ENCODE data around the gene SMTN. TPM values are rescaled to one million over a fixed set of nuclear protein-coding genes. Genes with fewer than 3 reads are reported as not detected.

SMTN gene
- total RNA-seq, 1 experiment from 2014 or later, result 145 TPM

DNA sequence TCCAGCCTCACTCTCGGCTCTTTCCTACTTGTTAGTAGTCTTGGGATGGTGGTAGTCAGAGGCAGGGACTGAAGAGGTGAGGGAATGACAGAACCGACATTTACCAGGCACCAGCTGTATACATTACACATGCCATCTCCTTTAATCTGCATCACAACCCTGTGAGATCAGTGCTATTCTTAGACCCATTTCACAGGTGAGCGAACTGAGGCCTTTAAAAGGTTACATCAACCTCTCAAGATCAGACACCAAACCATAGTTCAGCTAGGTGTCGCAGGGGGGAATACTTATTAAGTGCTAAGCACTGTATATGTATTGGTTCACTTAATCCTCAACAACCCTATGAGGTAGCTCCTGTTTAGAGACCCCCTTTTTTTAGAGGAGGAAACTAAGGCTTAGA, 53.6 kb downstream of the SMTN start:
- intact Hi-C loops (cut with micrococcal nuclease), result no loop called here
- no TSS peak for BruUV-seq (replicated peaks)
- ChIA-PET CTCF (no interaction called here), POLR2A (ENCODE audit: unreplicated experiment) (no interaction called here)
- Histone ChIP-seq H3K79me2 (ENCODE audit: low read length) (no peaks in the 10 kb centered on the region), H4K20me1 (ENCODE audit: low read length) (no peaks in the 10 kb centered on the region), H3K4me3 (ENCODE audit: low read length) (no peak overlapping the region), H3K9ac (ENCODE audit: low read length) (no peak overlapping the region), H3K36me3 (ENCODE audit: low read depth, low read length) (no peaks in the 10 kb centered on the region), H3K4me1 (ENCODE audit: insufficient read depth, low read length) (peaks cover 8% of the 10 kb centered on the region; the same call in 1 of the 2 replicates), H2AFZ (ENCODE audit: low read length) (no peak overlapping the region), H3K9me2 (replicated peaks; ENCODE audit: low read length) (no peaks in the 10 kb centered on the region), H3K27ac (ENCODE audit: low read length) (no peak overlapping the region), H3F3A (ENCODE audit: low read length, unreplicated experiment) (no peaks in the 10 kb centered on the region), H3K4me2 (ENCODE audit: low read length) (no peak overlapping the region), H3K27me3 (ENCODE audit: low read length) (no peaks in the 10 kb centered on the region), H3K9me3 (ENCODE audit: low read length) (no peaks in the 10 kb centered on the region)
- no peak for TF ChIP-seq EZH2phosphoT487 (IDR thresholded peaks at IDR 0.05; ENCODE audit: borderline replicate concordance, low read length)
- TF ChIP-seq, protein P1, sequence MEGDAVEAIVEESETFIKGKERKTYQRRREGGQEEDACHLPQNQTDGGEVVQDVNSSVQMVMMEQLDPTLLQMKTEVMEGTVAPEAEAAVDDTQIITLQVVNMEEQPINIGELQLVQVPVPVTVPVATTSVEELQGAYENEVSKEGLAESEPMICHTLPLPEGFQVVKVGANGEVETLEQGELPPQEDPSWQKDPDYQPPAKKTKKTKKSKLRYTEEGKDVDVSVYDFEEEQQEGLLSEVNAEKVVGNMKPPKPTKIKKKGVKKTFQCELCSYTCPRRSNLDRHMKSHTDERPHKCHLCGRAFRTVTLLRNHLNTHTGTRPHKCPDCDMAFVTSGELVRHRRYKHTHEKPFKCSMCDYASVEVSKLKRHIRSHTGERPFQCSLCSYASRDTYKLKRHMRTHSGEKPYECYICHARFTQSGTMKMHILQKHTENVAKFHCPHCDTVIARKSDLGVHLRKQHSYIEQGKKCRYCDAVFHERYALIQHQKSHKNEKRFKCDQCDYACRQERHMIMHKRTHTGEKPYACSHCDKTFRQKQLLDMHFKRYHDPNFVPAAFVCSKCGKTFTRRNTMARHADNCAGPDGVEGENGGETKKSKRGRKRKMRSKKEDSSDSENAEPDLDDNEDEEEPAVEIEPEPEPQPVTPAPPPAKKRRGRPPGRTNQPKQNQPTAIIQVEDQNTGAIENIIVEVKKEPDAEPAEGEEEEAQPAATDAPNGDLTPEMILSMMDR (conservative IDR thresholded peaks at IDR 0.05; ENCODE audit: low read depth, low read length), result no peak
- no peak for TF ChIP-seq EZH2 (IDR thresholded peaks at IDR 0.05; ENCODE audit: low read length, unreplicated experiment)
- DNase-seq (no peak), ATAC-seq (no peak)

DNA sequence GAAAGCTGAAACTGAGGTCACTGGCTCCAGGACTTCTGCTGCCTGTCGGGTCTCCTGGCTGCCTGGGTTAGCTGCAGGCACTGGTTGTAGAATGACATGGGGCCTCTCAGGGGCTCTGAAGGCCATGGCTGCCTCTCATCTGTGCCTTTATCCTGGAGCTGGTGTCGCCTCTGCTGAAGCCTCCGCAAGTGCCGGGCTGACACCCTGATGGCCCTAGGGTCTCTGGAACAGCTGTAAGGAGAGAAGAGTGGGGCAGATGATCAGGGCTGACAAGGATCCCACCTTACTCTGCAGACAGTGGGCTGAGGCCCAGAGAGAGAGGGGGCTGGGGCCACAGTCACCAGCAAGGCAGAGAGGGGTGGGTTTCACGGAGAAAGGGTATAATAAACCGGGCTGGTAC, 54.6 kb downstream of the SMTN start:
- no peak overlapping the region for H3K4me2 ChIP-seq (ENCODE audit: low read length)
- H3K27me3 ChIP-seq (ENCODE audit: low read length), result no peaks in the 10 kb centered on the region
- no peaks in the 10 kb centered on the region for H4K20me1 ChIP-seq (ENCODE audit: low read length)
- H3K4me3 ChIP-seq (ENCODE audit: low read length), result no peak overlapping the region
- intact Hi-C loops (cut with micrococcal nuclease), result no loop called here
- DNase-seq, result no peak
- H3K9me2 ChIP-seq (replicated peaks; ENCODE audit: low read length), result no peaks in the 10 kb centered on the region
- ChIA-PET POLR2A (ENCODE audit: unreplicated experiment) (no interaction called here), CTCF (no interaction called here)
- no peaks in the 10 kb centered on the region for H3F3A ChIP-seq (ENCODE audit: low read length, unreplicated experiment)
- BruUV-seq (replicated peaks), result no TSS peak
- H3K4me1 ChIP-seq (ENCODE audit: insufficient read depth, low read length), result peaks cover 8% of the 10 kb centered on the region; the same call in 1 of the 2 replicates
- no peak overlapping the region for H3K27ac ChIP-seq (ENCODE audit: low read length)
- H3K79me2 ChIP-seq (ENCODE audit: low read length), result no peaks in the 10 kb centered on the region
- H3K9me3 ChIP-seq (ENCODE audit: low read length), result no peaks in the 10 kb centered on the region
- TF ChIP-seq EZH2 (IDR thresholded peaks at IDR 0.05; ENCODE audit: low read length, unreplicated experiment), result no peak
- ATAC-seq, result no peak
- no peak overlapping the region for H3K9ac ChIP-seq (ENCODE audit: low read length)
- H2AFZ ChIP-seq (ENCODE audit: low read length), result no peak overlapping the region
- H3K36me3 ChIP-seq (ENCODE audit: low read depth, low read length), result no peaks in the 10 kb centered on the region

DNA sequence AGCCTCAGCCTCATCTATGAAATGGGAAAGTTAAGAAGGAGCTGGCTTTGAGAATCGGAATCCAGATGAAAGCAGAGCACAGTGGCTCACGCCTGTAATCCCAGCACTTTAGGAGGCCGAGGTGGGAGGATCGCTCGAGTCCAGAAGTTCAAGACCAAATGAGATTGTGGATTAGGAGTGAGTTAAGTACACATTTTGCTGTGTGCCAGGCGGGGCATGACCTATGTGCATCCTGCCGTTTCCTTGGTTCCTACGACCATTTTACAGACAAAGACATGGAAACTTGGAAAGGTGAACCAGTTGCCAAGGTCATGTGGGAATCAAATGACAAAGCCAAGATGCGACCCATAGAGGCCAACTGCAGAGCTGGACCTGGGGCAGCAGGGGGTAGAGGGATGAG, 55.0 kb downstream of the SMTN start:
- no peaks in the 10 kb centered on the region for H3K79me2 ChIP-seq (ENCODE audit: low read length)
- H4K20me1 ChIP-seq (ENCODE audit: low read length), result no peaks in the 10 kb centered on the region
- intact Hi-C loops (cut with micrococcal nuclease), result no loop called here
- H3F3A ChIP-seq (ENCODE audit: low read length, unreplicated experiment), result no peaks in the 10 kb centered on the region
- H3K9me3 ChIP-seq (ENCODE audit: low read length), result no peaks in the 10 kb centered on the region
- H3K36me3 ChIP-seq (ENCODE audit: low read depth, low read length), result no peaks in the 10 kb centered on the region
- ATAC-seq (no peak), DNase-seq (no peak)
- no peak for TF ChIP-seq EZH2 (IDR thresholded peaks at IDR 0.05; ENCODE audit: low read length, unreplicated experiment)
- TF ChIP-seq, protein P1 (conservative IDR thresholded peaks at IDR 0.05; ENCODE audit: low read depth, low read length), result no peak
- TF ChIP-seq EZH2phosphoT487 (IDR thresholded peaks at IDR 0.05; ENCODE audit: borderline replicate concordance, low read length), result no peak
- BruUV-seq (replicated peaks), result no TSS peak
- CTCF ChIA-PET, result no interaction called here
- H3K27me3 ChIP-seq (ENCODE audit: low read length), result no peaks in the 10 kb centered on the region
- H3K4me1 ChIP-seq (ENCODE audit: insufficient read depth, low read length), result peaks cover 8% of the 10 kb centered on the region; the same call in 1 of the 2 replicates
- no peak overlapping the region for H3K9ac ChIP-seq (ENCODE audit: low read length)
- H2AFZ ChIP-seq (ENCODE audit: low read length), result no peak overlapping the region
- H3K4me3 ChIP-seq (ENCODE audit: low read length), result no peak overlapping the region
- H3K4me2 ChIP-seq (ENCODE audit: low read length), result no peak overlapping the region
- H3K9me2 ChIP-seq (replicated peaks; ENCODE audit: low read length), result no peaks in the 10 kb centered on the region
- POLR2A ChIA-PET (ENCODE audit: unreplicated experiment), result no interaction called here
- H3K27ac ChIP-seq (ENCODE audit: low read length), result no peak overlapping the region

Measured in PC-3 (cell line).